Central memory CD8-positive, alpha-beta T cell (primary cell): ENCODE measurements around the gene CTNND2.
"Not testable (repeated sequence)": the region's sequence is repeated elsewhere in the genome, so short reads cannot be mapped to it uniquely, and the experiment has no call there.

Experiments used
- ATAC-seq: fragments of 150-1000 bp; cut with Tn5 transposase; replicated peaks from 2 replicates; pipeline ENCODE4 v1.10.0; 2022; ENCODE audit warnings: mild to moderate bottlenecking, moderate FRiP score, moderate number of reproducible peaks; ENCODE audit not compliant: poor library complexity, severe bottlenecking; ENCODE audit errors: extremely low read depth
- DNase-seq, 2 donors: peaks; one replicate each; pipeline ENCODE4 v3.0.0; 2021; ENCODE audit warnings: low spot score in 2 of 2
- H3K27ac Mint-ChIP-seq: one replicate; pipeline ENCODE4 v1.8.0; 2022; ENCODE audit warnings: low read depth, mild to moderate bottlenecking, moderate library complexity, mixed read lengths
- H3K27me3 Mint-ChIP-seq: one replicate; pipeline ENCODE4 v1.8.0; 2022; ENCODE audit warnings: mixed read lengths
- H3K36me3 Mint-ChIP-seq: one replicate; pipeline ENCODE4 v1.8.0; 2022; ENCODE audit warnings: mild to moderate bottlenecking, moderate library complexity, mixed read lengths; ENCODE audit not compliant: insufficient read depth
- H3K4me1 Mint-ChIP-seq: one replicate; pipeline ENCODE4 v1.8.0; 2022; ENCODE audit warnings: mixed read lengths
- H3K4me3 Mint-ChIP-seq: one replicate; pipeline ENCODE4 v1.8.0; 2022; ENCODE audit warnings: mild to moderate bottlenecking, moderate library complexity, mixed read lengths
- H3K9me3 Mint-ChIP-seq: one replicate; pipeline ENCODE4 v1.8.0; 2022; ENCODE audit warnings: mixed read lengths

CTNND2 gene

DNA sequence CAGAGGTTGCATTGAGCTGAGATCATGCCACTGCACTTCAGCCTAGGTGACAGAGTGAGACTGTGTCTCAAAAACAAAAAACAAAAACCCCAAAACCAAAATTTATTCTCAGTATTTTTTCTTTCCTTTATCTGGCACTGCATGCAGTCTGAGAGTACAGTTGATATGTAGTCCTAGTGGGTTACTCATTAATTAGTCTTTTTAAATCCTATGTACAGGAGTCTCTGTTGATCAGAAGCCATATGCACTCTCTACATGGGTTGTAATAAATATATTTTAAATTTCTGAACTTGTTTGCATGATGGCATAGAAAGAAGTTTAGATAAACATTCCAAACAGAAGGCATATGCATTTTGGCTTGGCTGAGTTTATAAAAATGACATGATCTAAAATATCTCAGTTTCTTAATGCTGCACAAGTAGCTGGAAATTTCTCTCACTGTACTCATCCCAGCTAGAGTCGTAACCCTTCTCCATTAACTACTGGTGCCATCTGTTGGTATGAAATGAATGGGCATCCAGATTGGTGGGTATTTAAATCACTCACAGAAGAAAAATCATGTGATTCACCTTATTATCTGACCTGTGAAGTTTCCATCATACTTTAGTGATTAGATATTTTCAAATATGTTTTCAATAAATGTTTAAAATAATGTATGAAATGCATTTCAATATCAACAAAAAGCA is 284.8 kb downstream of the CTNND2 start:
- Mint-ChIP-seq H3K4me1 (no peaks in the 10 kb centered on the region), H3K36me3 (no peaks in the 10 kb centered on the region), H3K27me3 (no peaks in the 10 kb centered on the region), H3K9me3 (peaks cover 11% of the 10 kb centered on the region), H3K27ac (no peak overlapping the region), H3K4me3 (no peak overlapping the region)
- no peak for ATAC-seq
- DNase-seq = no peak

DNA sequence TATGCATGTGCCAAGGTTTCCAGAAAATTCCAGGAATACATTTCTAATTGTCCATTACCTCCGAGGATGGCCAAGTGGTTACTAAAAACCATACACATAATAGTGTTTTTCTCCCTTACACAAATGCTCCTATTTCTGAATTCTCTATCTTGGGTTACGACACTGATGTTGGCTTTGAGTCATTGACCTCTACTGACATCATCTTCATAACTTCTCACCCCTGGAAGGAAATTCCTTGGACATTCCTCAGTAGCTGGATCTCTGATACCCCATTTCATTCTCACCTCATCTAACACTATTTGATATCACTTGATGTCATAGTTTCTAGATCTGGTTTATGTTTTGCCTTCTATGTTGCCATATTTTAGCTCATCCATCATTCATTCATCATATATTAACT is 287.2 kb downstream of the CTNND2 start:
- no peak for DNase-seq
- Mint-ChIP-seq H3K9me3 (peaks cover 5% of the 10 kb centered on the region), H3K36me3 (no peaks in the 10 kb centered on the region), H3K4me3 (no peak overlapping the region), H3K27me3 (no peaks in the 10 kb centered on the region), H3K27ac (no peak overlapping the region), H3K4me1 (no peaks in the 10 kb centered on the region)
- no peak for ATAC-seq

DNA sequence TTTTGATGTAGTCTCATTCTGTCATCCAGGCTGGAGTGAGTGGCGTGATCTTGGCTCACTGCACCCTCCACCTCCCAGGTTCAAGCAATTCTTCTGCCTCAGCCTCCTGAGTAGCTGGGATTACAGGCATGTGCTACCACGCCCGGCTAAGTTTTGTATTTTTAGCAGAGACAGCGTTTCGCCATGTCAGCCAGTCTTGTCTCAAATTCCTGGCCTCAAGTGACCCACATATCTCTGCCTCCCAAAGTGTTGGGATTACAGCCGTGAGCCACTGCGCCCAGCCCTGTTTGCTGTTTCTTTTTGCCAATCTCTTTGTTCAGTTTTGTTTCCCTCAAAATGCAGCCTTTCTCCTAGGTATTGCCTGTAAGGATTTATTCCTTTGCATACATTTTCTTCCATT is 287.6 kb downstream of the CTNND2 start:
- H3K27ac Mint-ChIP-seq, H3K4me1 Mint-ChIP-seq, DNase-seq, H3K4me3 Mint-ChIP-seq, H3K27me3 Mint-ChIP-seq, H3K9me3 Mint-ChIP-seq, ATAC-seq, H3K36me3 Mint-ChIP-seq: not testable (repeated sequence)

DNA sequence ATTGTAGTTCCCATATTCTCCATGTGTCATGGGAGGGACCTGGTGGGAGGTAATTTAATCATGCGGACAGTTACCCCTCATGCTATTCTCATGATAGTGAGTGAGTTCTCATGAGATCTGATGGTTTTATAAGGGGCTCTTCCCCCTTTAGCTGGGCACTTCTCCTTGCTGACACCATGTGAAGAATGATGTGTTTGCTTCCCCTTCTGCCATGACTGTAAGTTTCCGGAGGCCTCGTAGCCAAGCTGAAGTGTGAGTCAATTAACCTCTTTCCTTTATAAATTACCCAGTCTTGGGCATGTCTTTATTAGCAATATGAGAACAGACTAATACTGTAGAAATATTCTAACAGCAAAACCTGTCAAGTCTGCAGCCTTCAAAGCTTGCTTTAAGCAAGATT is 293.2 kb downstream of the CTNND2 start:
- Mint-ChIP-seq H3K27ac (no peak overlapping the region), H3K9me3 (peaks cover 17% of the 10 kb centered on the region), H3K4me1 (no peaks in the 10 kb centered on the region), H3K36me3 (peaks cover 2% of the 10 kb centered on the region), H3K27me3 (no peaks in the 10 kb centered on the region), H3K4me3 (no peak overlapping the region)
- ATAC-seq (no peak), DNase-seq (no peak)

DNA sequence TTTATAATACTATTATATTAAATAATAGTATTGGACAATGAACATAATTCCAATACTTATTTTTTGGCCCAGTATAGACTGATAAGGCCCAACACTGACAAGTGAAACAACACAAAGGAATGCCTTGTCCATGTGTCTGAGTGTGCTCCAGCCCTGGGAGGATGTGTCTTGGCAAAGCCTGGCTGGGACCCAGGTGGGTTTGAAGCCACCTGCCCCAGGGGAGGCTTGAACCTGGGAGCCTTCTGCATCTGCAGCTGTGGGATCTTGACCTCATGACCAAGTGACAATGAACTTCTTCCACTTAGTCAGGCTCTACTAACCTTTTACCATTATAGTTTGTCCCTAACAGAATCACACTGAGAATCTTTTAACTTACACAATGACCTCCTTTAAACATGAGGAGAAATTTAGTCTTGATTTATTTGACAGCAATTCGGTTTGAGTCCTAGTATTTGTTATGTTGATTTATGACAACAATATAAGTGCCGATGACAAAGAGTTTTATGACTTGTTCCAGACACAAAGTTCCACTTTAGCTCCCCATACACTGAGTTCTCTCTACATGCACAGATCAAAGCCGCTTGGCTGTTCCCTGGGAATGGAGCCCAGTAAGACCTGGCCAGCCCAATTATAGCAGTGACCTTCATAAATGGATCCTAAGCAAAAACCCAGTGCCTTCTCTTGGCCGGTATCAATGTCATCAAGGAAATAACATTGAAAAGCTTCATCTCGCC is 294.5 kb downstream of the CTNND2 start:
- no peaks in the 10 kb centered on the region for H3K27me3 Mint-ChIP-seq
- DNase-seq = no peak
- no peak for ATAC-seq
- H3K27ac Mint-ChIP-seq = no peak overlapping the region
- peaks cover 2% of the 10 kb centered on the region for H3K36me3 Mint-ChIP-seq
- peaks cover 17% of the 10 kb centered on the region for H3K9me3 Mint-ChIP-seq
- H3K4me3 Mint-ChIP-seq = no peak overlapping the region
- H3K4me1 Mint-ChIP-seq = no peaks in the 10 kb centered on the region

DNA sequence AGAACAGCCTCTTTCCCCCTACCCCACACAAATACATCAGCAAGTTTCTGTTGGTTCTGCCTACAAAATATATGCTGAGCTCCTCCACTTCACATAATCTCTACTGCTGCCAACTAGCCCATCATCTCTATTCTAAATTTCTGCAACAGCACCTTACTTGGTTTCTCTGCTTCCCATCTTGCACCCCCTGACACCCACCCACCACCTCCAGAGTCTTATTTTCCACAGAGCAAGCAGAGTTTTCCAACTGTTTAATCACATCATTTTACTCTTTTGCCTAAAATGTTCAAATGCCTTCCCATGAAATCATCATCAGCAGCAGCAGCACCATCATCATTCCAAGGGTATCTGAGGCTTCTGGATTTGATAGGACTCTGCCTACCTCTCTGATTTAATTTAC is 295.7 kb downstream of the CTNND2 start:
- no peak overlapping the region for H3K27ac Mint-ChIP-seq

DNA sequence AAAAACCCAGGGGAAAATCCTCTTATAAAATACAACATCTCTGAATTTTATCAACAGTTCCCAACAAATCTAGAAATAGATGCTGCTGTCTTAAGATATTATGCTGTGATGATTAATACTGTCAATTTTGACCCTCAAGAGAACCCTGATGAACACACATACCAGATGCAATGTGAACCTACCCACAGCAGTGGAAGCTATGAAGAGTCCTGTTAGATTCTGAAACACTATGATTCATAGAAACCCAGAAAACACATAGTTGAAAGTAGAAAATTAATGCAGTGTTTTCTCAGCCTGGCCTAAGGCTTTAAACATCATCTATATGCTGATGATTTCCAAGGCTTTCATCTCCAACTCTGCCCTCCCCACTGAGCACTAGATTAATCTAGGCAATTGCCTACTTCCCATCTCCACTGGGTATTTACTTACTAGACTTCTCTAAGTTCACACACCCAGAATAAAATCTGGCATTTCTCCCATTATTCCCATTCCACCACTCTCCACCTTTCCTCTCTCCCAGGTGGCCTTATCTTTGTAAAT is 296.2 kb downstream of the CTNND2 start:
- H3K4me1 Mint-ChIP-seq = no peaks in the 10 kb centered on the region
- H3K36me3 Mint-ChIP-seq = peaks cover 2% of the 10 kb centered on the region
- ATAC-seq = no peak
- no peak for DNase-seq
- H3K4me3 Mint-ChIP-seq = no peak overlapping the region
- H3K9me3 Mint-ChIP-seq = peaks cover 17% of the 10 kb centered on the region
- no peak overlapping the region for H3K27ac Mint-ChIP-seq
- H3K27me3 Mint-ChIP-seq = no peaks in the 10 kb centered on the region

More for the DNA sequence above, 295.7 kb downstream of the CTNND2 start:
- DNase-seq = no peak
- Mint-ChIP-seq H3K27me3 (no peaks in the 10 kb centered on the region), H3K4me3 (no peak overlapping the region), H3K9me3 (peaks cover 17% of the 10 kb centered on the region), H3K4me1 (no peaks in the 10 kb centered on the region), H3K36me3 (peaks cover 2% of the 10 kb centered on the region)
- no peak for ATAC-seq

DNA sequence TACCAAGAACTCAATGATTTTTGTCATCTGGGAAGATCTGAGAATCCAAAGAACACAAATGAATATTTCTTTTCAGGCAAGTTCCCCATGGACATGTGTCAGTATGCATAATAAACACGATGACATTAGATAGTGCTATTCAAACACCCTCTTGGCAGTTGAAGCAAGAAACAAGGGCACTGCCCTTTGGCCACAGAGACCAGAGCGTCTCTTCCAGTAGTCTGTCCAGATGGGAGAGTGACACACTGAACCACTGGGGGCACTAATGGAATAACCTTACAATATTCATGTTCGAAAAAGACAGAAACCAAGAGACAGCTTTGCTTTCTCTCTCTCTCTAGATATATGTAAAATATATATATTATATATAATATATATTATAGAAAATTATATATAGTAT is 301.9 kb downstream of the CTNND2 start:
- Mint-ChIP-seq H3K36me3 (peaks cover 1% of the 10 kb centered on the region), H3K9me3 (peaks cover 7% of the 10 kb centered on the region)
- no peak for DNase-seq

DNA sequence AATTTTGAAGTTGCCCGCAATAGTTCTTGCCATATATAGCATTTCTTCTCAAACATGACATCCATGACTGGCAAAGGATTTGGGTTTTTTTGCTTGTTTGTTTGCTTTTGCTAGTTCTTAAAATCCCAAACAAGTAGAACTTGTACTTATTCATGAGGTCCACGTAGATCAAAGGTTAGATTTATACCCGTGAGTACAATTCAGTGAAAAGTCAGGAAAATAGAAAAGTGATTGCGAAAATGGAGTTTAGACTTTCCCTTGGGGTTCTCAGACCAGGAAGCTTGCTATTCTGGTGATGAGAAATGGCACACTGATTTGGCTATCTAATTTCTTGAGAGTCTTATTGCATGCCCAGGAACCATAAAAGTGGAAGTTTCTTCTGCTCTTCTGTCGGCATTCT is 304.7 kb downstream of the CTNND2 start:
- ATAC-seq (no peak), DNase-seq (no peak)
- peaks cover 1% of the 10 kb centered on the region for H3K36me3 Mint-ChIP-seq
- H3K9me3 Mint-ChIP-seq = peaks cover 7% of the 10 kb centered on the region
- H3K4me3 Mint-ChIP-seq = no peak overlapping the region
- H3K27ac Mint-ChIP-seq = no peak overlapping the region
- H3K4me1 Mint-ChIP-seq = no peaks in the 10 kb centered on the region
- H3K27me3 Mint-ChIP-seq = no peaks in the 10 kb centered on the region

More for the DNA sequence above, 301.9 kb downstream of the CTNND2 start:
- H3K4me1 Mint-ChIP-seq = no peaks in the 10 kb centered on the region
- no peak overlapping the region for H3K4me3 Mint-ChIP-seq
- no peak overlapping the region for H3K27ac Mint-ChIP-seq
- no peaks in the 10 kb centered on the region for H3K27me3 Mint-ChIP-seq
- ATAC-seq = no peak

DNA sequence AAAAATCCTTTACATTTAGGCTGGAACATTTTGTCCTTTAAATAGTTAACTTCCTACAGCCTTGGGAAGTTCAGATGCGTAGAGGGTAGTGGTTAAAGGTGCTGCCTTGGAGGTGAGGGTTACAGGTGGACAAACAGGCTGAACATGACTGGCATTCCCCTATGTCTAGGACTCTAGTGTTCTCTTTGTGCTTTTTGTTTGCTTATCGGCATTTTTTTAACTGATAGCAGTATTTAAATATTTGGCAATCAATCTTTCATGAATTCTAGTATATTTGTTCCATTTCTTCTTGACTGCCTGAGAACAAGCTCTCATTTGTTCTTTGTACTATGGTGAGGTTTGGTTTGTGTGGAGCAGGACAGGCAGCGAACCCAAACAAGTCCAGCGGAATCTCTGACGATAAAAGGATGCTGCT is 307.6 kb downstream of the CTNND2 start:
- DNase-seq = no peak
- H3K27me3 Mint-ChIP-seq = no peaks in the 10 kb centered on the region
- peaks cover 1% of the 10 kb centered on the region for H3K36me3 Mint-ChIP-seq
- no peak for ATAC-seq
- no peak overlapping the region for H3K27ac Mint-ChIP-seq
- peaks cover 18% of the 10 kb centered on the region for H3K9me3 Mint-ChIP-seq
- H3K4me3 Mint-ChIP-seq = no peak overlapping the region
- H3K4me1 Mint-ChIP-seq = no peaks in the 10 kb centered on the region

DNA sequence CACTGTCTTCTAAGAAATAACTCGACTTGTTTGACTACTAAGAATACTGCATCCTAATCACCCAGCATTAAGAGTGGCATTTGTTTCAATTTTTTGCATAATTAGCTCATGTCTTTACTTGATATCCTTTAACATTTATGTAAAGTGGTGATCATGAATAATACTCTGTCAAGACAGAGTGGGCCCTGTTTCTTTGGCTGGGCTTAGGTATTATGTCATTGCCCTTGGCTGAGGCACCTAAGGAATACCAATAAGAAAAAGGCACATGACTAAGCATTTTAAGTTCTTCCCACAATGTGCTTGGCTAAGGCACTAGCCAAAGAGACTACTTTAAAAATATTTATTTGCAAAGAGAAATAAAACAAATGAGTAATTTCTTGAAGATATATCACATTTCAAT is 308.1 kb downstream of the CTNND2 start:
- Mint-ChIP-seq H3K4me1 (no peaks in the 10 kb centered on the region), H3K36me3 (peaks cover 1% of the 10 kb centered on the region), H3K4me3 (no peak overlapping the region), H3K27me3 (no peaks in the 10 kb centered on the region), H3K27ac (no peak overlapping the region), H3K9me3 (peaks cover 18% of the 10 kb centered on the region)
- no peak for DNase-seq
- ATAC-seq = no peak

DNA sequence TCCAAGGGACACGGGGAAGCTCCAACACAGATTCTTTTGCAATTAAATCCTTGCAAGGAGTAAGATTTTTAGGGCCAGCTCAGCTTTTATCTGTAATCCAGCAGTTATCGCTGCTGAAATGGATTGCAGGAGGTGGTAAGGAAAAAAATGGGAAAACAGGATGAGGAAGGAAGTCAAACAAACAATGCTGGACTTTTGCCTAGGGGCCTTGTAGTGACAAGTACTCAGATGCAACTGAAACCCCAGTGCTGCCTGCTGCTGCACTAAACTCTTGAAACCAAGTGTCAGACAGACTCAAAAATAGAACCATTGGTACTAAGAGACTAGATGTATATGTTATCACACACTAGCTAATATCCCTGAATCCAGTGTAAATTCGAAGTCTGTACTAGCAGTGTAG is 309.2 kb downstream of the CTNND2 start:
- no peak overlapping the region for H3K27ac Mint-ChIP-seq
- no peaks in the 10 kb centered on the region for H3K27me3 Mint-ChIP-seq
- peaks cover 1% of the 10 kb centered on the region for H3K36me3 Mint-ChIP-seq
- no peak overlapping the region for H3K4me3 Mint-ChIP-seq
- DNase-seq (no peak), ATAC-seq (no peak)
- H3K9me3 Mint-ChIP-seq = peaks cover 23% of the 10 kb centered on the region
- no peaks in the 10 kb centered on the region for H3K4me1 Mint-ChIP-seq

DNA sequence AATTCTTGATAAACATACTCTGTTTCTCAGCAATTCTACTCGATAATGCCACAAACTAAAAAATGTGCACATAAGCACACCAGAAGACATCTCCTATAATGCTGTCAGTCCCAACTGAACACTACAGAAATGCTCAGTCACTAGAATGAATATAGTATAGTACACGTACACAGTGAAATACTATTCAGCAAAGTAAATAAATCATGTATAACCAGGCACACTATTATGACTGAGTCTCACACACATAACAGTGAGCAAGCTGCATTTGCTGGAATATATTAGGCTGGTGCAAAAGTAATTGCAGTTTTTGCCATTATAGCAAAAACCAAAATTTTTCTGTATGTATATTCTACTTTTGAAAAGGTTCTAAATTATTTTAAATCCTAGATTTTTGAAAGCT is 310.2 kb downstream of the CTNND2 start:
- ATAC-seq (no peak), DNase-seq (no peak)
- H3K9me3 Mint-ChIP-seq = peaks cover 23% of the 10 kb centered on the region
- no peak overlapping the region for H3K27ac Mint-ChIP-seq
- H3K4me3 Mint-ChIP-seq = no peak overlapping the region
- H3K36me3 Mint-ChIP-seq = peaks cover 1% of the 10 kb centered on the region
- H3K27me3 Mint-ChIP-seq = no peaks in the 10 kb centered on the region
- no peaks in the 10 kb centered on the region for H3K4me1 Mint-ChIP-seq
